Liver (tissue), 9 donors: ENCODE measurements around the gene ANXA10. TPM values are rescaled to one million over a fixed set of nuclear protein-coding genes. Genes with fewer than 3 reads are reported as not detected.

Source experiments
- DNase-seq: peaks from one replicate; pipeline ENCODE4 v3.0.0-alpha.2; 2017; ENCODE audit warnings: low spot score
- H3K27ac ChIP-seq, 2 donors: one replicate each; pipeline ENCODE4 v1.7.0; 2013; ENCODE audit warnings: inconsistent platforms in 2 of 2, low read length in 2 of 2, control low read depth in 1 of 2, low read depth in 1 of 2, mild to moderate bottlenecking in 1 of 2
- H3K27me3 ChIP-seq, 4 donors: one replicate each; pipeline versions ENCODE4 v1.6.1 to v1.7.0; 2013; ENCODE audit warnings: low read length in 3 of 4, inconsistent platforms in 1 of 4, mild to moderate bottlenecking in 1 of 4, moderate library complexity in 1 of 4; ENCODE audit not compliant: control insufficient read depth in 4 of 4, insufficient read depth in 4 of 4
- H3K36me3 ChIP-seq, 4 donors: one replicate each; pipeline versions ENCODE4 v1.6.1 to v1.7.0; 2013; ENCODE audit warnings: low read length in 3 of 4, mild to moderate bottlenecking in 3 of 4, low read depth in 1 of 4, moderate library complexity in 1 of 4; ENCODE audit not compliant: control insufficient read depth in 4 of 4, insufficient read depth in 3 of 4
- H3K4me1 ChIP-seq, 4 donors: one replicate each; pipeline versions ENCODE4 v1.6.1 to v1.7.0; 2013; ENCODE audit warnings: low read length in 3 of 4, mild to moderate bottlenecking in 3 of 4, moderate library complexity in 1 of 4; ENCODE audit not compliant: control insufficient read depth in 4 of 4, insufficient read depth in 4 of 4
- H3K4me3 ChIP-seq, 3 donors: one replicate each; pipeline versions ENCODE4 v1.6.1 to v1.7.0; 2013; ENCODE audit warnings: low read length in 3 of 3, control low read depth in 1 of 3, low read depth in 1 of 3, mild to moderate bottlenecking in 1 of 3
- H3K9ac ChIP-seq, 2 donors: one replicate each; pipeline ENCODE4 v1.7.0; 2013; ENCODE audit warnings: low read length in 2 of 2, mild to moderate bottlenecking in 2 of 2, moderate library complexity in 2 of 2, control low read depth in 1 of 2, low read depth in 1 of 2
- H3K9me3 ChIP-seq, 4 donors: one replicate each; pipeline versions ENCODE4 v1.6.1 to v1.7.0; 2013; ENCODE audit warnings: low read length in 3 of 4; ENCODE audit not compliant: control insufficient read depth in 4 of 4
- CTCF ChIP-seq: fragments of 150-350 bp; IDR thresholded peaks from 2 replicates; pipeline ENCODE4 v1.5.1; 2017; ENCODE audit warnings: improper control_type of control experiment, low read depth, low read length; ENCODE audit not compliant: missing input control
- EGR1 ChIP-seq, 2 donors: IDR thresholded peaks; 2 replicates each; pipeline ENCODE4 v1.6.1; 2016 to 2018; ENCODE audit warnings: antibody characterized with exemption in 2 of 2, low read depth in 2 of 2
- FOXA1 ChIP-seq: IDR thresholded peaks from 2 replicates; pipeline ENCODE4 v1.6.1; 2016; ENCODE audit warnings: antibody characterized with exemption
- FOXA2 ChIP-seq: IDR thresholded peaks from 2 replicates; pipeline ENCODE4 v1.6.1; 2016; ENCODE audit warnings: antibody characterized with exemption
- GABPA ChIP-seq, 2 donors: IDR thresholded peaks in 1 of 2; conservative IDR thresholded peaks in 1 of 2; 2 replicates each; pipeline ENCODE4 v1.6.1; 2016; ENCODE audit warnings: antibody characterized with exemption in 2 of 2, mild to moderate bottlenecking in 1 of 2, moderate library complexity in 1 of 2
- HNF4G ChIP-seq: IDR thresholded peaks from 2 replicates; pipeline ENCODE4 v1.6.1; 2016; ENCODE audit warnings: antibody characterized with exemption
- RAD21 ChIP-seq, 2 donors: IDR thresholded peaks; 2 replicates each; pipeline ENCODE4 v1.6.1; 2016; ENCODE audit warnings: antibody characterized with exemption in 2 of 2, mild to moderate bottlenecking in 2 of 2
- REST ChIP-seq: IDR thresholded peaks from 2 replicates; pipeline ENCODE4 v1.6.1; 2016; ENCODE audit warnings: antibody characterized with exemption, mild to moderate bottlenecking
- RXRA ChIP-seq, 2 donors: IDR thresholded peaks; 2 replicates each; pipeline ENCODE4 v1.6.1; 2017 to 2018; ENCODE audit warnings: antibody characterized with exemption in 2 of 2, mild to moderate bottlenecking in 1 of 2
- TAF1 ChIP-seq: conservative IDR thresholded peaks from 2 replicates; pipeline ENCODE4 v1.6.1; 2016; ENCODE audit warnings: antibody characterized with exemption, mild to moderate bottlenecking
- ZBTB33 ChIP-seq: IDR thresholded peaks from 2 replicates; pipeline ENCODE4 v1.6.1; 2016; ENCODE audit warnings: antibody characterized with exemption
- WGBS: extraction: QIAGEN DNeasy Blood & Tissue Kit; methylation state at CpG from one replicate; pipeline ENCODE4 v1.1.7; 2013; 5-methylcytosine and 5-hydroxymethylcytosine counted together
- polyA plus RNA-seq, 2 donors: library from polyadenylated mRNA; stranded (reverse) in 1 of 2; unstranded in 1 of 2; fragments of 200-250 nt in 1 of 2; fragments of >200 nt in 1 of 2; fragmentation: Nextera tagmentation in 1 of 2; extraction: Ambion mirVana in 1 of 2; gene quantifications; one replicate each; pipeline versions ENCODE4 v1.2.1 to v1.2.3, GENCODE V29; 2013 to 2015
- total RNA-seq, 2 donors: library from RNA; depleted of rRNA; stranded (reverse); fragments of >200 nt; gene quantifications; one replicate each; pipeline ENCODE4 v1.2.3, GENCODE V29; 2014
- donor health status: healthy.
- donor health status: healthy.
- donor health status: healthy.
- donor health status: healthy.
- donor health status: healthy.

The ANXA10 gene
- total and polyA plus RNA-seq, 4 donors, result 6.3 to 45.4 (median 28.3) TPM

GRCh38 chr4:168096407-168096784, 4.1 kb downstream of the ANXA10 start (continued):
- no peak for TF ChIP-seq ZBTB33
- no peak for TF ChIP-seq EGR1 (IDR thresholded peaks at IDR 0.05; ENCODE audit: low read depth in 2 of 2)

GRCh38 chr4:168097161-168097560, 4.8 kb downstream of the ANXA10 start:
- H3K27ac ChIP-seq, result no peak overlapping the region
- H3K4me1 ChIP-seq, result no peaks in the 10 kb centered on the region
- WGBS, result 72% methylated on average over 2 of the region's 2 CpGs
- H3K9me3 ChIP-seq, result no peaks in the 10 kb centered on the region
- no peak overlapping the region for H3K4me3 ChIP-seq
- TF ChIP-seq RXRA (IDR thresholded peaks at IDR 0.05), result no peak
- TF ChIP-seq REST, result no peak
- no peak for TF ChIP-seq HNF4G
- TF ChIP-seq FOXA1, result no peak
- TF ChIP-seq TAF1, result no peak
- TF ChIP-seq FOXA2, result no peak
- no peak for TF ChIP-seq RAD21 (IDR thresholded peaks at IDR 0.05)
- no peak for TF ChIP-seq CTCF
- TF ChIP-seq EGR1 (IDR thresholded peaks at IDR 0.05; ENCODE audit: low read depth in 2 of 2), result no peak
- TF ChIP-seq ZBTB33, result no peak
- TF ChIP-seq GABPA (IDR thresholded peaks at IDR 0.05 in 1 of 2, conservative IDR thresholded peaks at IDR 0.05 in 1 of 2), result no peak
- no peaks in the 10 kb centered on the region for H3K36me3 ChIP-seq
- H3K27me3 ChIP-seq, result no peaks in the 10 kb centered on the region
- no peak overlapping the region for H3K9ac ChIP-seq
- DNase-seq, result no peak
